Activated CD4-positive, alpha-beta T cell treated with anti-CD3 and anti-CD28 coated beads, Interleukin-2, amount 50 U/mL, for 1 hour (primary cell): ENCODE data around the gene SLC12A9.

Experiments
- DNase-seq: peaks from one replicate; pipeline ENCODE4 v3.0.0-alpha.2; 2020

SLC12A9 gene

DNA sequence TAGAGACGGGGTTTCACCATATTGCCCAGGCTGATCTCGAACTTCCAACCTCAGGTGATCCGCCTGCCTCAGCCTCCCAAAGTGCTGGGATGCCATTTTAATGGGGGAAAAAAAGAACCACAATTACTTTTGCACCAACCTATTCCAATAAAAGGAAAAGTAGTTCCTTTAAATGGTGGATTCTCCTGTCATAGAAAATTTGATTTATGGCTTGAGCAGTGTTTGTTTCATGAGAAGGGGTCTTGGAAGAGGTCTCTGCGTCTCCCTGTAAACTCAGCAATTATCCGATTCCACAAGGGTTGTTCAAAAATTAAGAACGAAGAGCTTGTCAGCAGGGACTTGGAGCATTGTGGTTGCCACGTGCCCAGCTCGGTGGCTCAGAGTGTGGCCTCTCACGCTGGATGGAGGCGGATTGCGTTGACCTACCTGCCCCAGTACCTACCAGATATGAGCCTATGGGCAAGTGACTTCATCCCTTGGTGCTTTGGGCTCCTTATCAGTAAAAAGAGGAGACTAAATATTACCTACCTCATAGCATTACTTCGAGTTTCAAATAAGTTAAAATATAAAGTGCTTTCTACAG, 11.8 kb downstream of the SLC12A9 start:
- DNase-seq: no peak

DNA sequence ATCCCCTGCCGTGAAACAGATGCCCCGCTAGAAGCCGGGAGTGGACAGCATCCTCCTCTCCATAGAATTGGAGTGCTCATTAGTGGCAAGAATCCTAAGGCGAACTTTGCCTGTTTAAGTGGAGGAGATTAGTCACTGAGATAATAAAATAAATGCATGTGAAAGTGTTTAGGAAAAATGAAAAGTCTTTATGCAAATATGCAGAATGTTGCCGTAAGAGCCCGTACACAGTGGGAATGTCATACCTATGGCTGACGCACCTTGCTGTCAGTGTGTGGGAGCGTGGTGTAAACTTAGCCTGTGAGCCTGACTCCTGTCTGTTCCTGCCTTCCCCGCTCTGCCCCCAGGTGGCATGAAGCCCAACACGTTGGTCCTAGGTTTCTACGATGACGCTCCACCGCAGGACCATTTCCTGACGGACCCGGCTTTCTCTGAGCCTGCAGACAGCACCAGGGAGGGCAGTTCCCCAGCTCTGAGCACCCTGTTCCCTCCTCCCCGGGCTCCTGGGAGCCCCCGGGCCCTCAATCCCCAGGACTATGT, 12.9 kb downstream of the SLC12A9 start:
- DNase-seq: no peak

- no peak for DNase-seq
Observed at GRCh38 chr7:100865938-100866728, 13.6 kb downstream of the SLC12A9 start.

DNA sequence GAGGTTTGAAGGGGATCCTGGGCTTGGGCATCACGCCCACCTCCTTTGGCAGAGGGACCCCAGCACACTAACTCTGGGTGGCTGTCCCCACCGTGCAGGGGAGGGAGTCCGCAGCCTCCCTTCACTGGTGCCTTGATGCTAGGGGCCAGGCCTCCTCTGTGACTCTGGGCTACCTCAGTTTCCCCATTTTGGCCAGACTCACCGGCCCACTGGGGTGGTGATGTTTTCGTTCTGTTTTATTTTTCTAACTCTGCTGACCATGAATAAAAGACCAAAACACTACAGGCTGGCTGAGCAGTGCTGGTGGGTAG, 14.2 kb downstream of the SLC12A9 start:
- DNase-seq: no peak

DNA sequence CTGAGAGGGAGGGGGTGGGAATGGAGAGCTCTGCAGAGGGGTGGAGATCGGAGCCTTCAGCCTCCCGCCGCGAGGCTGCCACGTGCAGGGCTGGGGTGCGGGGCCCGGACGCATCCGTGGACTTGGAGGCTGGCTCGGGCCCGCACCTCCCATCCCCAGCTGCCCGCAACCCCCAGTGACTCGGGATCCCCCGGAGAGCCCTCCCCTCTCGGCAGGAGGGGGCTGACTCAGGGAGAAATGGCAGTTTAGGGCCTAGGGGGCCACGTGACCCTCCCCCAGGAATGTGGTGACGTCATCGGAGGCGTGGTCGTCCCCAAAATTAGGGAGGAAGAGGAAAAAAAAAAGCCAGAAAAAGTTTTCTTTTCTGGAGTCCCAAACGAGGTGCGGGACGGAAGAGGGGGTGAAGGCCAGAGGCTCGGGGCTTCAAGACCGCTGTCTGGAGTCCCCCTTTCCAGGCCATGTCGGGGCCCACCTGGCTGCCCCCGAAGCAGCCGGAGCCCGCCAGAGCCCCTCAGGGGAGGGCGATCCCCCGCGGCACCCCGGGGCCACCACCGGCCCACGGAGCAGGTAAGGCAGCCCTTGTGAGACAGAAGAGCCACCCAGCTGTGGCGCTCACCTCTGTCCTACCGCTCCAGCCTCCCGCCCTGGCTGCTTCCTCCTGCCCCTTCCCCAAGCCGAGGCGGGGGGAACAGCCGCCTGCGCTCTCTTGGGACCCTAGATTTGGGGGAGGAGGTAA, 14.7 kb downstream of the SLC12A9 start, which contains the start of gene TRIP6:
Gene TRIP6, plus strand, starts transcription at position 348 of the 736 bp plus-strand sequence. Its CDS starts 111 bp downstream, at position 459.
- no peak for DNase-seq

GRCh38 chr7:100867776-100868485, 15.4 kb downstream of the SLC12A9 start:
- DNase-seq: no peak

- no peak for DNase-seq
Observed at GRCh38 chr7:100873599-100874299, 21.2 kb downstream of the SLC12A9 start.

DNA sequence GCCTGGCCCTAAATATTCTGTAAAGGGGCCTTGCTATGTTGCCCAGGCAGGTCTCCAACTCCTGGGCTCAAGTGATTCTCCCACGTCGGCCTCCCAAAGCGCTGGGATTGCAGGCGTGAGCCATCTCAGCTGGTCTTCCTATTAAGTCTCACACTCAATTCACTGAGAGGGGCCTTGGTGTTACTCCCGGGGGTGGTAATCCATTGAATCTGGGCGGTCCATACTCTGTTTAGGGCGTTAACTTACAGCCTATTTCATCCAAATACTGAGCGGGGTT, 21.7 kb downstream of the SLC12A9 start:
- DNase-seq: no peak

GRCh38 chr7:100874577-100875355, 22.3 kb downstream of the SLC12A9 start, which contains the start of gene SRRT:
Gene SRRT (plus strand): TSS chr7:100875103. CDS start chr7:100875591, 488 bp downstream.
- DNase-seq: peak; percentile 98

- no peak for DNase-seq
Observed at GRCh38 chr7:100875356-100875751, 22.8 kb downstream of the SLC12A9 start.

DNA sequence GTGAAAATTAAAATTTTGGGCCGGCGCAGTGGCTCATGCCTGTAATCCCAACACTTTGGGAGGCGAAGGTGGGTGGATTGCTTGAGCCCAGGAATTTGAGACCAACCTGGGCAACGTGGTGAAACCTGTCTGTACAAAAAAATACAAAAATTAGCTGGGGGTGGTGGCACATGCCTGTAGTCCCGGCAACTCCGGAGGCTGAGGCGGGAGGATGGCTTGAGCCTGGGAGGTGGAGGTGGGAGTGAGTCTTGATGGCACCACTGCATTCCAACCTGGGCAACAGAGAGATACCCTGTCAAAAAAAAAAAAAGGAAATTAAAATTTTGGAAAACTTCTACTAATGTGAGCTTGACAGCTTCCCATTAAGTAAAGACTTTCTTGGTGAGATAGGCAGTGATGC, 25.5 kb downstream of the SLC12A9 start:
- no peak for DNase-seq

- no peak for DNase-seq
Observed at GRCh38 chr7:100878685-100879084, 26.2 kb downstream of the SLC12A9 start.

DNA sequence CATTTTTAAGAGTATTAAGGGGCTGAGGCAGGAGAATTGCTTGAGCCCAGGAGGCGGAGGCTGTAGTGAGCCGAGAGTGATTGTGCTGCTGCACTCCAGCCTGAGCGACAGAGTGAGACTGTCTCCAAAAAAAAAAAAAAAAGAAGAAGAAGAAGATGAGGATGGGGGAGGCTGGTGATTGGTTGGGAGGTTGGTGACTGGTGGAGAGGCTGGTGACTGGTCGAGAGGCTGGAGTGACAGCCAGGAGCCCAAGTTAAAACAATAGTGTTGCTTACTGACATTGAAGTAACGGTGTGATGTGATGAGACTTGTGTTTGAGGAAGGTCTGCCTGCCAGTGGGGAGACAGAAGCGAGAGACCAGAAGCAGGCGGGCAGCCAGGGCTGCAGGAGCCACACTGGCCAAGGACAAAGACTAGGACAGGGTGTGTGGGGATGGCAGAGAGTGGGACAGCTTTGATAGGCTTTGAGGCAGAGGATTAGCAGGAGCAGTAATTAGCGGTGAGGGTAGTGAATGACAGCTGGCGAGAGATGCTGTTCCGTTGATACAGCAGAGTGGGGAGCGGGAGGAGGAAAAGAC, 27.3 kb downstream of the SLC12A9 start:
- DNase-seq: no peak

DNA sequence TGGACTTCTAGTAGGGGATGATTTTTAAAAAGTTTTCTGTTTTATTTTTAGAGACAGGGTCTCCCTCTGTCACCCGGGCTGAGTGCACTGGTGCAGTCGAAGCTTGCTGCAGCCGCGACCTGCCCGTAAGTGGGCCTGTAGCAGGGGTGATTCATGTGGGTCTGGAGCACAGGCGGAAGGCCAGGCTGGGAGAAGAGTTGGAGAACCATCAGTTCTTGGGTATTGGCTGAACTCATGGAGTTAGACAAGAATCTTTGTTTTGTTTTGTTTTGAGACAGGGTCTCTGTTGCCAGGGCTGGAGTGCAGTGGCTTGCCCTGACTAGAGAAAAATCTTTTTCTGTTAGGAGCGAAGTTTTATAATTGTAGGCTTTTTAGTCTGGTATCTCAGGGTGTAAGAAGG, 28.1 kb downstream of the SLC12A9 start:
- no peak for DNase-seq

DNA sequence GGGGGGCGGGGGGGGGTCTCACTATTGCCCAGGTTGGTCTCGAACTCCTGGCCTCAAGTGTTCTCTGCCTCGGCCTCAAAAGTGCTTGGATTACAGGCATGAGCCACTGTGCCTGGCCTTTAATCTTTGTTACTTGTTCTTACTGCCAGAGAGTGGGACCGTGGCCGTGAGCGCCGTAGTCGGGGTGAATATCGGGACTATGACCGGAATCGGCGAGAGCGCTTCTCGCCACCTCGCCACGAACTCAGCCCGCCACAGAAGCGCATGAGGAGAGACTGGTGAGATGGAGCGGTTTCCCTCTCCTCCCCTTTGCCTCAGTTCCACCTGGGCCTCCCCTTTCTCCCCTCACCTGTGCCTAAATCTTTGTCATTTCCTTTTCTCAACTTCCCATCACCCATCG, 28.6 kb downstream of the SLC12A9 start:
- no peak for DNase-seq

- no peak for DNase-seq
Observed at GRCh38 chr7:100882201-100882600, 29.7 kb downstream of the SLC12A9 start.

DNA sequence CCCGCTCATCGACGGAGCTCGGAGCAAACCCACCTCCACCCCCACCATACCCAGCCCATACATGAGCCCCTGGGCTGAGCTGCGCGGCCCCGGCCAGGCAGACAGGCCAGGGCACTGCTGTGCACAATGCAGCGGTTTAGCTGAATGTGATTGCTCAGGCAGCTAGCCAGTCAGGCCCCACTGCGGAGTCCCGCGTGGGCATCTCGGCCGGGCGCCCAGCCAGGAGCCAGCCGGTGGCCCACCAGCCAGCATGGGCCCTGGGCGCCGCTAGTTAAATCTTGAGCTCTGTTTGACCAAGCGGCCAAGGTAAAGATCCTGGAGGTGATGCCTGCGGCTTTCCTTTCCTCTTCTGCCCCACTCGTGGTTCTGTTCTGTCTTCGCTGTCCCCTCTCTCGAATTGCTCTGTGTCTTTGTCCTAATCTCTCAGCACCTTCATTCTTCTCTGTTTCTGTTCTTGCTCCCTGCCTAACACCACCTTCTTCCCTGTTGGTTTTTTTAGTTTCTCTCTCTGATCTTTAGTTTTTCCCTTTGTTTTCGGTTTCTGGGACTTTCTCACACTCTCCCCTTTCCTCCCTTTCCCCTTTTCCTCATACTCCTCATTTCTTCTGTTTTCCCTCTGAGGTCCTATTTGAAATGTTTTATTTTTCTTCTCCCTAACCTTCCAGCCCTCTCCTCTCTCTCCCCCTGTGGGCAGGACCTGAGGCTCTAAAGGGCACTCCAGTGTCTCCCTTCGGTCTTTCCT, 30.4 kb downstream of the SLC12A9 start:
- no peak for DNase-seq

DNA sequence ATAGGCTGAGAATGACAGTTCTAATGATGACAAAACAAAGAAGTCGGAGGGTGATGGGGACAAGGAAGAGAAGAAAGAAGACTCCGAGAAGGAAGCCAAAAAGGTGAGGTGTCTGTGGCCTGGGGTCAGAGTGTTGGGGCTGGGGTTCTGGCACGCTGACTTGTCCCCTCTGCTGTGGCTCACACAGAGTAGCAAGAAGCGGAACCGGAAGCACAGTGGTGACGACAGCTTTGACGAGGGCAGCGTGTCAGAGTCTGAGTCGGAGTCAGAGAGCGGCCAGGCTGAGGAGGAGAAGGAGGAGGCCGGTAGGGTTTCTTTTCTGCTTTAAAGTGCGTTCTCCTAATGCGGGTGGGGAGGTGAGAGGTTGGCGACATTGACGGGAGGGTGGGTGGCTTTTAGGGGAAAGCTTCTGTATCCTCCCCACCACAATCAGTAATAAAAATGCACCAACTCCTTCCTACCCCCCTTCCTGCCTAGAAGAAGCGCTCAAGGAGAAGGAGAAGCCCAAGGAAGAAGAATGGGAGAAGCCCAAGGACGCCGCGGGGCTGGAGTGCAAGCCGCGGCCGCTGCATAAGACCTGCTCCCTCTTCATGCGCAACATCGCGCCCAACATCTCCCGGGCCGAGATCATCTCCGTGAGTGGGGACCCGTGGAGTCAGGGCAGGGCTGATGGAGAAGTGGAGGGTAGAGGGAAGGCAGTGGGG, 32.4 kb downstream of the SLC12A9 start:
- DNase-seq: no peak

DNA sequence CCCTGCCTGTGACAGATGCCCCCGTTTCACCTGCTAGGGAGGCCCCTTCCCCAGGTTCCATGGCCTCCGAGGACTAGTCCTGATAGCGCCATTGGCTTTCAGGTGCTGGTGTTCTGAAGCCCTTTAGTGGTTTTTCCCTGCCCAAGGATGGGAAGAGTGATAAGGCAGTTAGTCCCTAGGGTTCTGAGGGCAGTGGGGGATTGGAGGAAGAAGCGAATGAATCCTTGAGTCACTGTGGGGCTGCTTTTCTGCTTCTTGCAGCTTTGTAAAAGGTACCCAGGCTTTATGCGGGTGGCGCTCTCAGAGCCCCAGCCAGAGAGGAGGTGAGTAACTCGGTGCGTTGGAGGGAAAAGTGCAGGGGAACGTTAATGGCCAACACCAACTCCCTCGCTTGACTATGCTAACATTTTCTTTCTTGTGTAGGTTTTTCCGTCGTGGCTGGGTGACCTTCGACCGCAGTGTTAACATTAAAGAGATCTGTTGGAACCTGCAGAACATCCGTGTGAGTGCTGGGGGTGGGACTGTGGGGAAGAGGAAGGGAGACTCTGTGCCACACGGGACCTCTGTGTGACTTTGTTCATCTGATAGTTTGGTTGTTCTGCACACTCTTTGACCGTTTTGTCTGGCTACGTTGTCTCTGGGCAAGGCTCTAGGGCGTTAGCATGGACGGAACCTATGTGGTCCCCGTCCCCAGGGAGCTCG, 33.1 kb downstream of the SLC12A9 start:
- no peak for DNase-seq
